Gastroesophageal sphincter (tissue), 4 donors: Measurements from ENCODE around the gene NPVF. TPM values are rescaled to one million over a fixed set of nuclear protein-coding genes. Genes with fewer than 3 reads are reported as not detected.

Experiments used
- ATAC-seq: fragments of 150-250 bp; one replicate; pipeline ENCODE4 v1.9.1; 2016; ENCODE audit warnings: mild to moderate bottlenecking, moderate library complexity
- H3K27ac ChIP-seq, 4 donors: fragments of 200-600 bp; sonication (generic) in 3 of 4; 1 replicate in 3 of 4; 2 replicates in 1 of 4; pipeline ENCODE4 v1.5.1; 2016 to 2019
- H3K27me3 ChIP-seq: fragments of 200-600 bp; sonication (generic); one replicate; pipeline ENCODE4 v1.5.1; 2019
- H3K36me3 ChIP-seq, 2 donors: fragments of 200-600 bp; sonication (generic); one replicate each; pipeline ENCODE4 v1.5.1; 2019; ENCODE audit warnings: control low read depth in 1 of 2
- H3K4me1 ChIP-seq, 3 donors: fragments of 200-600 bp; sonication (generic); 1 replicate in 2 of 3; 2 replicates in 1 of 3; pipeline ENCODE4 v1.5.1; 2016 to 2019; ENCODE audit warnings: control low read depth in 2 of 3
- H3K4me3 ChIP-seq, 2 donors: fragments of 200-600 bp; sonication (generic); one replicate each; pipeline ENCODE4 v1.5.1; 2019; ENCODE audit warnings: mild to moderate bottlenecking in 1 of 2, moderate library complexity in 1 of 2
- H3K9me3 ChIP-seq, 3 donors: fragments of 200-600 bp; sonication (generic); one replicate each; pipeline ENCODE4 v1.5.1; 2017 to 2019; ENCODE audit warnings: control low read depth in 2 of 3
- EP300 ChIP-seq: sonication (generic); formaldehyde crosslinking; IDR thresholded peaks from one replicate; pipeline ENCODE4 v1.6.1; 2017; ENCODE audit warnings: antibody characterized with exemption, mild to moderate bottlenecking
- POLR2A ChIP-seq, 2 donors: fragments of 450-650 bp; IDR thresholded peaks; one replicate each; pipeline ENCODE4 v1.6.1; 2017; ENCODE audit warnings: antibody characterized with exemption in 2 of 2, mild to moderate bottlenecking in 2 of 2, moderate library complexity in 1 of 2
- POLR2AphosphoS5 ChIP-seq: sonication (generic); formaldehyde crosslinking; IDR thresholded peaks from one replicate; pipeline ENCODE4 v1.6.1; 2017; ENCODE audit warnings: antibody characterized with exemption
- WGBS, 2 donors: methylation state at CpG; one replicate each; pipeline ENCODE4 v1.1.5; 2018; ENCODE audit warnings: low coverage in 1 of 2; 5-methylcytosine and 5-hydroxymethylcytosine counted together
- total RNA-seq, 4 donors: library from RNA; depleted of rRNA; stranded (reverse); fragments of >200 nt; gene quantifications; one replicate each; pipeline ENCODE4 v1.1.0, GENCODE V29; 2016
- TF ChIP-seq, protein P1 (sequence below), 4 experiments: fragments of 200-600 bp in 2 of 4; fragments of 450-650 bp in 2 of 4; sonication (generic) in 1 of 4; IDR thresholded peaks; one replicate each; pipeline ENCODE4 v1.5.1; 2017 to 2019; ENCODE audit warnings: antibody characterized with exemption in 4 of 4, mild to moderate bottlenecking in 2 of 4, moderate library complexity in 2 of 4

Gene NPVF
- total RNA-seq, 4 donors from 2014 or later, result not detected

DNA sequence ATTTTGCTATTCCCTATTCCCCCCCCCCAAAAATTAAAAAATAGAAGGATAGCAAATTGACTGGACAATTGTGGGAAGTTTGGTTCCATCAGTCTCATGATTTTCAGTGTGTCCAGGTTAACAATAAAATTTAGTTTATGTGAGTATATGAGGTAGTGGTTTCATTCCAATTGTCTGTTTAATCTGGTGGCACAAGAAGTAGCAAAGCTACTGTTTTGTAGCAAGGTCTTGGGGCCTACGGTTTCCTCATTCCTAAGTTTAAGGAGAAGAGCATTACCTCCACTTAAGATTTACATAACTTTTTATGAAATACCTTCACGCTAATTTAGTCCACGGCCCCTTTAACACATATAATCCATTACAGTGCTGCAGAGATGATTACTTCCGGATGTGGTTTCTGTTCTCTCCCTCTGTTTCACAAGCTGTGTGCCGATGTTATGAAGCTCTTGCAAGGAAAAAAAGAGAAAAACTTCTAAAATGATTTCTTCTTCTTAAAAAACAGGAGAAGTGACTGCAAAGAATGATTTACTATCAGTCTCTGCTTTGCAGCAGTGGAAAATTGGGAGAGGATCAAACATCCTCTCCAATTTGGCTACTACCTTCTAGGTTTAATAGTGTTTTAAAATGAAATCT, 32.7 kb upstream of the NPVF start:
- Histone ChIP-seq H3K4me1 (peaks cover 0 to 25% (median 0%) of the 10 kb centered on the region in 3 donors), H3K27ac (peak overlapping the region in 3 of 4 donors; percentile 12 to 33 (median 12)), H3K36me3 (no peaks in the 10 kb centered on the region), H3K4me3 (peak overlapping the region in 1 of 2 donors; percentile 10), H3K9me3 (no peaks in the 10 kb centered on the region), H3K27me3 (no peaks in the 10 kb centered on the region)
- WGBS, 2 donors, result 23 to 28% methylated on average over 5 of the region's 5 CpGs
- ATAC-seq, result no peak
- TF ChIP-seq EP300, result no peak
- TF ChIP-seq POLR2AphosphoS5, result no peak
- TF ChIP-seq POLR2A (IDR thresholded peaks at IDR 0.05), result no peak
- TF ChIP-seq, protein P1, sequence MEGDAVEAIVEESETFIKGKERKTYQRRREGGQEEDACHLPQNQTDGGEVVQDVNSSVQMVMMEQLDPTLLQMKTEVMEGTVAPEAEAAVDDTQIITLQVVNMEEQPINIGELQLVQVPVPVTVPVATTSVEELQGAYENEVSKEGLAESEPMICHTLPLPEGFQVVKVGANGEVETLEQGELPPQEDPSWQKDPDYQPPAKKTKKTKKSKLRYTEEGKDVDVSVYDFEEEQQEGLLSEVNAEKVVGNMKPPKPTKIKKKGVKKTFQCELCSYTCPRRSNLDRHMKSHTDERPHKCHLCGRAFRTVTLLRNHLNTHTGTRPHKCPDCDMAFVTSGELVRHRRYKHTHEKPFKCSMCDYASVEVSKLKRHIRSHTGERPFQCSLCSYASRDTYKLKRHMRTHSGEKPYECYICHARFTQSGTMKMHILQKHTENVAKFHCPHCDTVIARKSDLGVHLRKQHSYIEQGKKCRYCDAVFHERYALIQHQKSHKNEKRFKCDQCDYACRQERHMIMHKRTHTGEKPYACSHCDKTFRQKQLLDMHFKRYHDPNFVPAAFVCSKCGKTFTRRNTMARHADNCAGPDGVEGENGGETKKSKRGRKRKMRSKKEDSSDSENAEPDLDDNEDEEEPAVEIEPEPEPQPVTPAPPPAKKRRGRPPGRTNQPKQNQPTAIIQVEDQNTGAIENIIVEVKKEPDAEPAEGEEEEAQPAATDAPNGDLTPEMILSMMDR (IDR thresholded peaks at IDR 0.05), result no peak

DNA sequence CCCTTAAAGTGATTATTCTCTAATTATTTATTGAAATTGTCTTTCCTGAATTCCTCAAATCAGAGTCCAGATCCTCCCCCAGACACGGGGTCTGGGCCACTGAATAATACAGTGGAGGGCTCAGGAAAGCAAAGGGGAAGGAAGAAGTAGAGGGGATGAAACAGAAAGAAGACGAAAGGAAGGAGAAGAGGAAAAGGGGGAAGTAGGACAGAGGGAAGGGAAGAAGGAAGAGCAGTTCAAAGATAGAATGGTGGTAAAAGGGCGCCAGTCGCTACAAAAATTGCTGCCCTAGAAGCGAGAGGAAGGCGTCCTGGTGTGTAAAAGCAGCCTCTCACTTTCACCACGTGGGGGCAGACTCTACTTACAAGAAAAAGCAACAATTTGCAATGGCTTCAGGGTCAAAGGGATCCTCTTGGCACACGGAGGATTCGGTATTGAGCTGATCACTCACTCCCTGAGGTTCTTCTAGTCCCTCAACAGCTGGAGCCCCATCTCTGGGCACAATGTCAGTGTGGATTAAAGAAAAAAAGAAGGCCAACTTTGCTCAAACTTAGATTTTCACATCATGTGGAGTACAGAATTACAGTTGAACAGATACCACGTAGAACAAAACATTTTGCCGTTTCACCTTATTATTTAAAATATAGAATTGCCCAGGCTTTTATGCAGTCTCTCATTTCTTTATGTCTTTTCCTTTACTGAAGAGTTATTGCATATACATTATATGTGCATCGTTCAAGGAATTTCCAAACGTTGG, 31.4 kb upstream of the NPVF start:
- peaks cover 0 to 25% (median 0%) of the 10 kb centered on the region in 3 donors for H3K4me1 ChIP-seq
- no peaks in the 10 kb centered on the region for H3K9me3 ChIP-seq
- H3K36me3 ChIP-seq, result no peaks in the 10 kb centered on the region
- H3K27ac ChIP-seq, result no peak overlapping the region
- TF ChIP-seq, protein P1 (IDR thresholded peaks at IDR 0.05), result peak; percentile 72 to 89 (median 83)
- TF ChIP-seq POLR2A (IDR thresholded peaks at IDR 0.05), result no peak
- WGBS, 2 donors, result 12 to 19% methylated on average over 8 to 13 of the region's 13 CpGs
- no peaks in the 10 kb centered on the region for H3K27me3 ChIP-seq
- peak; percentile 68 for ATAC-seq
- no peak overlapping the region for H3K4me3 ChIP-seq

DNA sequence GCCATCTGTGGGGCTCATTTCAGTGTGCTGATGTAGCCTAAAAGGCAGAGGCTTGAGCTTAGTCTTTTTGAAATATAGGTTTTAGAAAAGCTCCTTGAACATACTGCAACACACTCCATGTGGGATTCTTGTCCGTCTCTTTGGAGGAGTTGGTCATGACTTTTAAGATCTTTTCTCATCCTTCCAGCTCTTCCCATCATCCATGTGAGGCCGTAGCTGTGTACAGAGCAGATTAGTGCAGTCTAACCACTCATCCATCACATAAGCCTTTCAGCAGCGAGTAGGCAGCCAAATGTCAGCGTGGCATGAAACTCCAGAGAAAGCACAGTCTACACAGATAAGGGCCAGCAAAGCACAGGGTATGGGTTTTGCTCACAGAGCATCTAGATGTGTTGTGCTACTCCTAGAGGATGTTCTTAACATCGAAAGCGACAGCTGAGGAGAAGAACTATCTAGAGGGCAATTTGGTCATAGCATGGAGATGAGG, 28.1 kb upstream of the NPVF start:
- Histone ChIP-seq H3K36me3 (no peaks in the 10 kb centered on the region), H3K4me1 (peaks cover 0 to 24% (median 0%) of the 10 kb centered on the region in 3 donors), H3K27me3 (no peaks in the 10 kb centered on the region), H3K9me3 (no peaks in the 10 kb centered on the region), H3K27ac (no peak overlapping the region), H3K4me3 (no peak overlapping the region)
- TF ChIP-seq POLR2AphosphoS5 (no peak), POLR2A (IDR thresholded peaks at IDR 0.05) (no peak), EP300 (no peak)
- TF ChIP-seq, protein P1 (IDR thresholded peaks at IDR 0.05), result no peak
- 39 to 73% methylated on average over 3 to 4 of the region's 6 CpGs for whole genome bisulfite sequencing, 2 donors
- ATAC-seq, result no peak

DNA sequence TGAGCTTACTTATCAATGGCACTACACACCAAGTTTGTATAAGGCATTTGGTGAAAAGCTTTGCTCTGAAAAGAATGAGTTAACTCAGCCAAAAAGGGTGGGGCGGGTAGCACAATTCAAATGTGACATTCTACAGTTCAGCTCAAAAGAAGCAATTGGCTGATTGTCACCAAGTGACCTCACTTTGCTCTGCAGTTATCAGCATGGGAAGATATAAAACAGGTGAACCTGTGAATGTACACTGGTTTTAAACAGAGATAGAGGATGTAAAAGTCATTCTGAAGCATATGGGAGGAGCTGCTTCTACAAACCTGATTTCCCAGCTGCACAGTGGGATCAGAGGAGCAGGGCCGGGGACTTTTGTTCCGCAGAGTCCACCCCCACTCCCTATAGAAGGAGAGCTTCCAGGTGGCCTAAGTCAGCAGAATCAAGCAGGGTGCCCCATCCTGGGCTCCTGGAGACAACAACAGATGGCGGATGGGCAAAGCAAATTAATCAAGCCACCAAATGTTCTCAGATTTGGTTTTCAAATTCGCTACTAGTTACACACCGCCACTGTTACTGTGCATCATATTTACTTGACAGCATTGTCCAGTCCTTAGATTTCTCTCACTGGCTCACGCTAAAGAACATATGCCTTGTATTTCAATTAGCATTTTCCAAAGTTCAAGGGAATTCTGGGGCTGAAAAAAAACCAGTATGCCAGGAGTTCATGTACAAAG, 27.5 kb upstream of the NPVF start:
- Histone ChIP-seq H3K27ac (no peak overlapping the region), H3K36me3 (no peaks in the 10 kb centered on the region), H3K4me3 (no peak overlapping the region), H3K9me3 (no peaks in the 10 kb centered on the region), H3K27me3 (no peaks in the 10 kb centered on the region), H3K4me1 (peaks cover 0 to 18% (median 0%) of the 10 kb centered on the region in 3 donors)
- no peak for ATAC-seq
- WGBS, 2 donors, result 84 to 87% methylated on average over 4 to 6 of the region's 7 CpGs
- TF ChIP-seq POLR2AphosphoS5 (no peak), EP300 (no peak), POLR2A (IDR thresholded peaks at IDR 0.05) (no peak)
- TF ChIP-seq, protein P1 (IDR thresholded peaks at IDR 0.05), result no peak
